NB4 (cell line): ENCODE results near the gene NKD1.

Experiments used
- CTCF ChIP-seq: IDR thresholded peaks from one replicate; pipeline ENCODE4 v1.5.1; 2012; ENCODE audit warnings: low read depth, low read length
- MYC ChIP-seq: IDR thresholded peaks from 2 replicates; pipeline ENCODE4 v1.6.1; 2011; ENCODE audit warnings: low read depth, low read length
- POLR2A ChIP-seq: IDR thresholded peaks from 2 replicates; pipeline ENCODE4 v1.6.1; 2011; ENCODE audit warnings: mild to moderate bottlenecking; ENCODE audit not compliant: insufficient read length; ENCODE audit errors: extremely low read depth
- TF ChIP-seq, protein P1 (sequence below): IDR thresholded peaks from 2 replicates; pipeline ENCODE4 v1.6.1; 2011; ENCODE audit warnings: low read depth, low read length

- TF ChIP-seq CTCF (no peak), POLR2A (no peak), MYC (no peak)
- TF ChIP-seq, protein P1, sequence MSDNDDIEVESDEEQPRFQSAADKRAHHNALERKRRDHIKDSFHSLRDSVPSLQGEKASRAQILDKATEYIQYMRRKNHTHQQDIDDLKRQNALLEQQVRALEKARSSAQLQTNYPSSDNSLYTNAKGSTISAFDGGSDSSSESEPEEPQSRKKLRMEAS: no peak
Measured at GRCh38 chr16:50501986-50502615, 46.1 kb upstream of the NKD1 start.
